G401 (cell line): ENCODE data around the gene FBLN7. TPM values are rescaled to one million over a fixed set of nuclear protein-coding genes. Genes with fewer than 3 reads are reported as not detected.

Experiments used
- DNase-seq: peaks from one replicate; pipeline ENCODE4 v3.0.0-alpha.2; 2015; ENCODE audit warnings: low spot score
- in situ Hi-C: cut with HindIII; loops from 2 replicates; pipeline ENCODE4 v1.10.0; 2016; ENCODE audit warnings: low sequenced_read_pairs, mixed read lengths
- total RNA-seq: library from RNA; depleted of rRNA; stranded (reverse); fragments of >200 nt; shearing (Covaris generic); gene quantifications from 2 replicates; pipeline ENCODE4 v1.2.3, GENCODE V29; 2014

FBLN7 gene
- total RNA-seq, 1 experiment from 2014 or later: not detected

DNA sequence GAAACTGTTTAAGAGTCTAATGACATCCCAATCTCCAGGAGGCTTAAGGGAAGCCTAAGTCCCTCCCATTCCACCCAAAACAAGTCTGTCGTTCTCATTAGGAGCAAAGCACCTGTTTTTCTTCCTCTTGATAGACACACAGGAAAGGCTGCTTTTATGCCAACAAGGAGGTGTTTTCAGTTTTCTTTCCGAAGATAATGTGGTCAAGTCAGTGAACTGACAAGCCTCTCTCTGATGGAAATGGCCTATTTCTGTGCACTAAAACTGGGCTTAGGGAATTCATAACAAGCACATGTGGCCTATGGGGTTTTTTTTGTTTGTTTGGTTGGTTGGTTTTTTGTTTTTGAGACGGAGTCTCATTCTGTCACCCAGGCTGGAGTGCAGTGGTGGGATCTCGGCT lies 36.2 kb downstream of the FBLN7 start:
- DNase-seq: no peak
- in situ Hi-C loops: no loop called here

DNA sequence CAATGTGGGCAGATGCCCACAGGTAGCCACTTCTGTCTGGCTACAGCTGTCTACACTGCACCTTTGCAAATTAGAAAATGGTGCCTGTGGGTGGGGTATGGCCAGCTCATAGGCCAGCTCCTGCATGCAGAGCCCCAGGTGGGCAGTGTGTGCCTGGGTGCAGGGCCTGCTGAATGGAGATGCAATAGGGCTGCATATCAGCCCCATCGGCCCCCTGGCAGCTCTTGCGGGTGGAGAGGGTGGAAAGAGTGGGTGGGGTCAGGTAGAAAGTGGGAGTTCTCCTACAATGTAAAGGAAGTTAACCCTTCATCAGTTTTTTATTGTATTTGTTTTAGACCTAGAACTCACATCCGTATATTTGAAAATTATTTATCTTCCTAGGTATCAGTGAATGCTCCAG lies 37.1 kb downstream of the FBLN7 start:
- in situ Hi-C loops: no loop called here
- DNase-seq: no peak

DNA sequence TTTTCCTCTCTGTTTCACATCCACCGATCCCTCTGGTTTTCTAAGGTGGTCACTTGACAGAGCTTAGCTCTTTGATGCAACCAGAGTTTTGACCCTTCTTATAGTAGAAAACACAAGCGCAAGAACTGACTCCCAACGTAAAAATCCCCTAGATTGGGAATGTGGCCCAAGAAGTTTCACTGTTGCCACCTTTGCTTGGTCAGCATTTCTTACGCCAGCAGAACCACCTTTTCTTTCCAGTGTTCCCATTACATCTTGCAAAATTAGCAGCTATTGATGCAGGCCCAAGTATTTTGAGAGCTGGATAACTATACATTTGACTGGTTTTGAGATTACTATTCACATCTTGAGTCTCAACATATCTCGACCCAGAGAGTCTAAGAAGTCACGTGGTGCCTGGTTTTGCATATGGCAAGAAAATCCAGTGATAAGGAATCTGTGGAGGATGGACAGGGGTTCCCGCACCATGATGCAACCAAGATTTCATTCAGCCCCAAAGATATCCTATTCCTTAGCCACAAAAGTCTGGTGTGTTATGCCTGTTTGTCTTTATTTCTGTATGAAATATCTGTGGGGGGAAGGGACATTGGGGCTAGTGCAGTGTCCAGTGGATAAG lies 37.9 kb downstream of the FBLN7 start:
- DNase-seq: no peak
- in situ Hi-C loops: no loop called here

DNA sequence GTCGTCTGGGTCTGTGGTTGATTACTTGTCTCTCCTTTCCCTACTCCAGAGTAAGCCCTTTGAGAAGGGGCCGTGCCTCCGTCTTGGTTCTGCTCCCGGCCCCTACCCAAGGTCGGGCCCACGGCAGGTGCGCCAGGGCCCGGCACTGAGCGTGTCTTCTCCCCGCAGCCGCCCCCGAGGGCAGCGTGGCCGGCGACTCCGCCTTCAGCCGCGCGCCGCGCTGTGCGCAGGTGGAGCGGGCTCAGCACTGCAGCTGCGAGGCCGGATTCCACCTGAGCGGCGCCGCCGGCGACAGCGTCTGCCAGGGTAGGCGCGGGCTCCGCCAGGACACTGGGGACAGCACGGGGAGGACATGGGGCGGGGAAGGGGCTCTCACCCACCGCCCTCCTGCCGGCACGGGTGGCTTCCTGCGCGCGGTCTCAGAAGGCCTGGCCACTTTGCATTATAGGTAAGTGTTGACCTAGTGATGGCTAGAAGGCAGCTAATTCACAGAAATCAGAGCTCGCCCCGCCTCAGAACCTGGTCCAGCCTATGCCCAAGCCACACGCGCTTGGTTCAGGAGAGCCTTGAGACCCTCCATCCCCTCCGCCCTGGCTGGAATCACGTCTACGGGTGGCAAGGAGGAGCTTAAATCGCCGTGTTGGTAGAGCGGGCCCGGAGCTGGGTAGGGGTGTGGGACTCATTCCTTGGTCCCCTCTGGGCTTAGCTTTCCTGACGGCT lies 43.5 kb downstream of the FBLN7 start:
- no peak for DNase-seq
- in situ Hi-C loops: no loop called here

DNA sequence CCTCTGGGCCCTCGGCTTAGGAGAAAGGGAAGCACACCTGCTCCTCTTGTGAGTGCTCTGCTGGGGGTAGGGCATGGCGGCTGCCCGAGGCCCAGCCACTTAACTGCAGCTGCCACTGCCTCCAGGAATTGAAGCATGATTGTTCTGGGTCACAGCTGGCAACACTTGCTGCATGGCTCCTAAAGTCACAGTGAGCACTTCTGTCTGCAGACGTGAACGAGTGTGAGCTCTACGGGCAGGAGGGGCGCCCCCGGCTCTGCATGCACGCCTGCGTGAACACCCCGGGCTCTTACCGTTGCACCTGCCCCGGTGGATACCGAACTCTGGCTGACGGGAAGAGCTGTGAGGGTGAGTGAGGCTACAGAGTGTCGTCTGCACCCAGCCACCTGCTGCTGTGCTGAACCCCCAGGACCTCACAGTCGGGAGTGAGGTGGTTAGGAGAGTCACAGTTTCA lies 44.4 kb downstream of the FBLN7 start:
- no peak for DNase-seq
- in situ Hi-C loops: no loop called here

DNA sequence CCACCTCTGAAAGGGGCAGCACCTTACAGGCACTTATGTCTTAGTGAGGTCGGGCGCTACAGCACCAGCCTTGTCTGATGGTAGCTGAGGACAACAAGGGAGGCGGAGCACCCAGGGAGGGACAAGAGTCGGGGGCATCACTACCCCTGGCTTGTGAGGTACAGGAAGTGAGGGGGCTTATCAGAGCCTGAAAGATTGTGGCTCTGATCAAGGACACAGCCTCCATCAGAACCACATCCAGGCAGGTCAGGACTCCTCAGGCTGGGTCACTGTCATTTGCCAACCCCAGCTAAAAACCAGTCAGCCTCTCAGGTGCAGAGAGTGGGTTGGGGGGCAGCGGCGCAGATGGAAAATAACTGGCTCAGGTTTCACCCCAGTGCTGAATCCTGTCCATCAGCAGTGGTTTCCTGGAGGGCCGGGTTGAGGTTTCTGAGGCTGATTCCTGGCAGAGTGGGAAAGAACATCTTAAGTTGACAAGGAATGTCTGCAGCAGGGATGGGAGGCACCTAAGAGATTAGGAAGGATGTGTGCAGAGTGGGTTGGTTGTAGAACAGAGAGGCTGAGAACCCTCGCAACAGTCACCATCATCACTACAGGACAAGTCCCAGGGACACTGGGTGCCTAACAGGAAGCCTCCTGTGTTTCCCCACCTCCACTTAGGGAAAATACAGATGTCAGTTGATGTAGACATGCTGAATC lies 45.3 kb downstream of the FBLN7 start:
- DNase-seq: no peak
- in situ Hi-C loops: no loop called here

DNA sequence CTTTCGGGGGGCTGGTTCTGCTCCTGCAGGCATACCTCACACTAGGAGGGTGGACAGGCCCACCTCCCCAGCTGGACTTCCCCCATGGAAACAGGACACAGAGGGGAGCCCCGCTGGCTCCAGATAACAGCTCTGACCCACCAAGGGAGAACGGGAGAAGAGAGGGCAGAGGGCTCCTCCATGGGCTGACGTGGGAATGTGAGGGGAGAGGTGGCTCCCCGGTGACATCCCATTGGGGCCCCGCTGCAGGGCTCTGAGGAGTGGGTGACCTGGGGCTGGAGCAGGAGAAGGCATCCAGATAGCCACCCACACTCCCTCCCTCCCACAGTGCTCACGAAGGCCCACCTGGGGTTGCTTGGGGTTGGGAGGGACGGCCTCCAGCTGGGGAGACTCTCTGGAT lies 45.9 kb downstream of the FBLN7 start:
- DNase-seq: no peak
- in situ Hi-C loops: no loop called here

DNA sequence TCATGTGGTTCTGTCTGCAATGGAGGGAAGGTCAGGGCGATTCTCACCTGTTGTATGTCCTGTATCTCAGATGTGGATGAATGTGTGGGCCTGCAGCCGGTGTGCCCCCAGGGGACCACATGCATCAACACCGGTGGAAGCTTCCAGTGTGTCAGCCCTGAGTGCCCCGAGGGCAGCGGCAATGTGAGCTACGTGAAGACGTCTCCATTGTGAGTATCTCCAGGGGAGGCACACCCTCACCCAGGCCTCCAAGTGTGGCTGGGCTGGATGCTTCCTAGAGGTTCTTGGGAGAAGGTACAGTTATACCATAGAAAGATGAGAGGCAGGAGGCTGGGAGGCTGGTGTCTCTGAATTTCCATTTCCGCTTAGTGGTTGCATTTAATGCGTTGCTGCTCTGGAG lies 46.9 kb downstream of the FBLN7 start:
- in situ Hi-C loops: no loop called here
- DNase-seq: no peak

DNA sequence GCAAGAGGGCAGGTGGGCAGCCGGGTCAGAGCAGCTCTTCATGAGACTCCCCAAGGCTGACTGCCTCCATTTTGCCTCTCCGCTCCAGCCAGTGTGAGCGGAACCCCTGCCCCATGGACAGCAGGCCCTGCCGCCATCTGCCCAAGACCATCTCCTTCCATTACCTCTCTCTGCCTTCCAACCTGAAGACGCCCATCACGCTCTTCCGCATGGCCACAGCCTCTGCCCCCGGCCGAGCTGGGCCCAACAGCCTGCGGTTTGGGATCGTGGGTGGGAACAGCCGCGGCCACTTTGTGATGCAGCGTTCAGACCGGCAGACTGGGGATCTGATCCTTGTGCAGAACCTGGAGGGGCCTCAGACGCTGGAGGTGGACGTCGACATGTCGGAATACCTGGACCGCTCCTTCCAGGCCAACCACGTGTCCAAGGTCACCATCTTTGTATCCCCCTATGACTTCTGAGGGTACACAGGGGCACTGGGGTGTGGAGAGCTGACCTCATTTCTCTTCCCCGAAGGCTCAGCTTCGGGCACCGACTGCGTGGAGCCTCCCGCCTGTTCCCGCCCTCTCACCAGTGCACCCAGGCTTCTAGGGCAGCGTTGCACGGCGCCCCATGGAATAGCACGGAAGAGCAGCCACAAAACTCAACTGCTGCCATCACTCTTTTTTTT lies 49.0 kb downstream of the FBLN7 start:
- no peak for DNase-seq
- in situ Hi-C loops: no loop called here

DNA sequence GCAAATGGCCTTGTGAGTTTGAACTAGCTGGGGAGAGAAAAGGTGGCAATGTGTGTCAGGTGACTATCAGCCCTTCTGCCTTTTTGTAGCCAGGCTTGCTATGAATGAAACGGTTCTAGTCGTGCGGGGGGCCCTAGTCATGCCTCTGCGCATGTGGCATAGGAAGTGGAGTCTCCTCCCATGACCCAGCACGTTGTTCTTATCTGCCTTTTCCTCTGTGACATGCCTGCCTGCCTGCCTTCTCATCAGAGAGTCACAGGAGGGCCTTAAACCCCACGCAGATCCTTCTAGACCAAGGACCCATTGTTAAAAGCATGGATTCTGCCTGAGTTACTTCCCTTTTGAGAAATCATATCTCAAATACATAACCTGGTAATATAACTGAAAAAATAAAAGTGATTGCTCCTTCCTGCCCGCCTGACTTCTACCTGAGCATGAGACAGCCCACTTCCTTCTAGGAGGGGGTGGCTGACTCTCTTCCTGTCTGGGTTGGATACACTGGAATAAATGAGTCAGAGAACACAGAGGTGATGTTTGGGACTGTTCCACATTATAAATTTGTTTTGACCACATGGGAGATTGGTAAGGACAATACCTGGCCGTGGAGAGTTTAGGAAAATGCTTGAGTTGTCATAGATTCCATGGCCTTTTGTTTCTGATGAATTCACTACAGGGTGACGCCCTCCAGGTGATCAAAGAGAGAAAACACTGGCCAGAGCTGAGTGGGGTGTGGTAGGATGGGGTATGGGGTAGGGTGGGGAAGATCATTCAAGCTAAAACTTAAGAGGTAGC lies 49.8 kb downstream of the FBLN7 start:
- in situ Hi-C loops: no loop called here
- no peak for DNase-seq

DNA sequence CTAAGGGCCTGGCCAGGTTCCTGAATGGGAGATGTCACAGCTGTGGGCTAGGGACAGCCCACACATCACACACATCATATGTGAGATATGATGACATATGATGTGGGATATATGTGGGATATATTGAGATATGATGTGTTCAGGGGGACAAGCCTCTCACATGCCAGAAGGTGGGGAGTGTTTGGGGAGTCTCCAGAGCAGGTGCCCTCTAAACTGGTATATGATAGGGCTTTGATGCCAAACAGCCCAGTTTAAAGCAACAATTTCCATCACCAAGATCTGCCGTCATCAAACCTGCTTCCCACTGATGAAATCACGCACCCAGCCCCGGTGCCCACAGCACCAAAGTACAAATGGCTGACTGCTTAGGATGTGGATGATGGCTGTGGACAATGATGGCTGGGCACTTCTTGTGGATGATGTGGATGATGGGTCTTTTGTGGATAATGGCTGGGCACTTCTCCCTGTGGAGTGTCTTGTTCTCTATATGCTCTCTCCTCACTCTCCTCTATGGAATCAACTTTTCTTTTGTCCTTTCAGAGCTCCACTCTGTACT lies 50.9 kb downstream of the FBLN7 start:
- in situ Hi-C loops: no loop called here
- DNase-seq: no peak

DNA sequence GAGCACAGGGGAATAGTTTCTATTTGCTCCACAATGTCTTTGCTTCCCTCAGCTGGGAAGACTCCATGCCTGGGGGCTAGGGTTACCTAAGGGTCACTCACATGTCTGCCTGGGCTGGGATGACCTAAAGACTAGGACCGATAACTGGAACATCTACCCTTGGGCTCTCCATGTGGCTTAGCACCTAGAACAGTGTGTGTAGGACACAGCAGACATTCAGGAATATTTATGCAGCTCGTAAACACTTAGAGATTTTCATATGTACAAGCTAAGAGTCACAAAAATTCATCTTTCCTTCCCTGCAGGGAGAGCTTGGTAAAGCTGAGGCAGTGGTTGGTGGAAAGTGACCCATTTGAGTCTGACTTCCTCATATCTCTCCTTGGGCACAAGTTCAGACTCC lies 55.8 kb downstream of the FBLN7 start:
- in situ Hi-C loops: no loop called here
- DNase-seq: no peak

DNA sequence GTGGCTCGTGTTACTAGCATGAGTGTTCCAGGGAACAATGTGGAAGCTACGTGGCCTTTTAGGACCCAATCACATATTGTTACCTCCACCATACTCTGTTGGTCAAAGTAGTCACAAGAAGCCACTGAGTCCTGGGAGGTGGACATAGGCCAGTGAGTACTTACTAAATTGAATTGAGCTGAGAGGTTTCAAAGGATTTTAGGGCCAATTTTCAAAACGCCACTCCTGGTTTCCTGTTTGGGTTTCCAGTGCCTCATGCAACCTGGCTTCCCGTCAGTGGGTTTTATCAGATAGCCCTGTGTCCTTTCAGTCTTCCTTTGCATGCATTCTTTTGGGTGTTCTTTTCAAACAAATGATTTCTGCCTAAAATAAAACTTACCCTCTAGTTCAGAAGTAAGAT lies 56.3 kb downstream of the FBLN7 start:
- no peak for DNase-seq
- in situ Hi-C loops: no loop called here

DNA sequence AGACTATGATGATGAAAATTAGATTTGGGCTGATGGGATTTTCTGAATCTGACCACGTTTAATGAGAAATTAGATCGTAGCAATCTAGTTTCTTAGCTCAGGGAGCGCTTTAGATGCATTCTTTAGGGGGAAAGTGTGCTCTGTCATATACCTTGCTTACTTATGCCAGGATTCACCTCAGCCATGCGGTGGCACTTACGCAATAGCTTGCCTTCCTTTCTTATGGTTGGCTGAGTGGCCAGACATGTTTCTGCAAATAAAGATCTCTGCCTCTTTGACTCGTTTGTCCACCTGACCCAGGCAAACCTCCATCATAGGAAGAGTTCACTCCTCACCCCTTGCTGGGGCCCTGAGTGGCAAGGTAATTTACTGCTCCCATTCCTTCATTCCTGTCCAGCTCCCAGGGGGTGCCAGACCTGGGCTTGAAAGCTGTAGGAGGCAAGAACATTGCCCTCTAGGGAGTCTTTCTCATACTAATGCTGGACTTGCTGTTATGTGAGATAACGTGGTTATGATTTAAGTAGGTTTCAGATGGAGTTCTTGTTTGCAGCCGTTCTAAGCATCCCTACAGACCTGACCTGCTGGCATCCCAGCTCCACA lies 57.1 kb downstream of the FBLN7 start:
- DNase-seq: no peak
- in situ Hi-C loops: no loop called here

DNA sequence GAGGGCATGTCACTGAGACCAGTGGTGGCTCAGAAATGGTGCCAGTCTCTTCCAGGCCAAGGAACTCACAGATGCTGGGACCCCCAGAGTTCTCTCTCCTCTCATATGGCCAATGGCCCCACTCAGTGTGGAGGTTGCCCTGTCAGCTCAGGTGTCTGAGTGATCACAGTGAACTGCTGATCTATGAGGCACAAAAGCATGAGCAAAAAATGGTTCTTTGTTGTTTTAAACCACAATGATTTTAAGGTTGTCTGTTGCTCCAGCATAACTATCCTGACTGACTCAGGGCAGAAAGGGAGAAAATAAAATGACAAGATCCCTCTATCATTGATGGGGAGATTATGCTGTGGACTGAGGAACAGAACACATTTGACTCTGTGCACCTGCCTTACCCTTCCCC lies 57.8 kb downstream of the FBLN7 start:
- in situ Hi-C loops: no loop called here
- no peak for DNase-seq

DNA sequence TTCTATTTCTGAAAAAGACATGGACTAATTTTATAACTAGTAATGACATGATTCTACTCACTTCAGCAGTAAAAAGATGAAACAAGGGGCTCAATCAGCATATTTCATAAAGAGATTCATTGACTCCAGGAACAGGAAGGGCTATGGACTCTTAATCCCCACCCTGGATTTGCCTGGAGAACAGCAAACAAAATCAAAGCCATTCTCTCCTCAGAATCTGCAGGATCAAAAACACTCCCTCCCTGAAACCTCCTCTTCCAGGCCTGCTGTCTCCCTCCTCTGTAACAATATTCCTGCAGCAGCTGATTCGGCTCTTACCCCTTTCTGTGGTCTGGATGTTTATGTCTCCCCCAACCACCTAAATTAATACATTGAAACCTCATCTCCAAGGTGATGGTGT lies 59.7 kb downstream of the FBLN7 start:
- in situ Hi-C loops: no loop called here
- DNase-seq: no peak

DNA sequence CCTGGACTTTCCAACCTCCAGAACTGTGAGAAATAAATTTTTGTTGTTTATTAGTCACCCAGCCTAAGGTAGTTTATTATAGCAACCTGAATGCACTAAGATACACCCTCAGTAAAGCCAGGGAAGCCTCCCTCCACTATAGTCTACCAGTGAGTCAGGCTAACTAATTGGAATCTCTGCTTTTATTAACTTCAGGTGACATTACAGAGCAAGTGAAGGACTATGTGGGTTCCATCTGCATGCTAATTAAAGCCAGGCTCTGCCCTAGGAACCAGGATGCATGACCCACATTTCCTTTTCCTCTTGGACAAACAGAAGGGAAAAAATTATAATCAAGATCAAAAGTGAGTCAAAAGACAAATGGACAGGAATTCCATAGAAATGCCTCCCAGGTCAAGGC lies 60.6 kb downstream of the FBLN7 start:
- in situ Hi-C loops: no loop called here
- peak; percentile 14 for DNase-seq

DNA sequence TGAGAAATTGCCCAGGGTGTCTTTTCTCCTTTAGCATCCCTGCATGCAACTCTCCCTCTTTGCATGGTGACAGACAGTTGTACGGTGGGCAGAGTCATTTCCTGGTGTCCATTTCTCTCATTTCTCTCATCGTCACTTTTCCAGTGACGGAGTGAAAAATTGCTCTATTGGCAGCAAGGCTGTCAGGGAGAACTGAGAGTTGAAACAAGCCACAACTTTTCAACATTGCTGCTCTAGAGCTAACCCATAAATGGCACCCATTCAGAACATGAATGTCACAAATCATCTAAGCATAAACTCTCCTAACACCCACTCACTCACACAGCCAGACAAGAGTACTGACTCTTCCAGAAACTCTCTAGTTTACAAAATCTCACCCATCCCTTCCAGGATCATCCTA lies 61.0 kb downstream of the FBLN7 start:
- in situ Hi-C loops: no loop called here
- DNase-seq: no peak
